ENCODE results near the gene TAT.

The TAT gene

DNA sequence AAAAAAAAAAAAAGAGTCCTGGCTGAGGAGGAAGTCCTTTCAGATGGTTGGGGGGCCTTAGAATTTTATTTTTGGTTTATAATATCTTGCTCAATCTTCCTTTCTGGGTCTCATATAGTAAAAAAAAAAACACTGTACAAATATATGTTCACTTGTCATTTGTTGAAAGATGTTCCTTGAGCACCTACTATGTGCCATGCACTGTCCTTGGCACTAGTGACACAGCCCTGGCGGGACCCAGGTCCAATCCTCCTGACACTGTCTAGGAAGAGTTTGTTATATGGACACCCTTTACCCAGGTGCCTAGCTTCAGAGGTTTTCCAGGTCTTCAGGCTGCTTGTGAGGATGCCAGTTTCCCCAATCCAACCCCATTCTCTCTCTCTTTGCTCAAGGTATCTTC, 48.6 kb downstream of the TAT start:
- Histone ChIP-seq H3K27ac (ENCODE audit: low read depth, low read length) (no peak overlapping the region), H3K27me3 (ENCODE audit: control insufficient read depth in 1 of 2, insufficient read depth in 2 of 2, low read length in 2 of 2) (no peaks in the 10 kb centered on the region), H3K9ac (ENCODE audit: low read length) (no peak overlapping the region), H3K4me1 (ENCODE audit: insufficient read depth, low read length) (peaks cover 3% of the 10 kb centered on the region), H3K4me3 (ENCODE audit: low read depth in 1 of 2, low read length in 2 of 2) (no peak overlapping the region), H3K9me3 (ENCODE audit: low read length) (no peaks in the 10 kb centered on the region), H3K36me3 (ENCODE audit: insufficient read depth, low read length) (no peaks in the 10 kb centered on the region)

- no peak within 1 kb of the TSS for H3K9ac ChIP-seq (ENCODE audit: low read length)
- H3K27ac ChIP-seq (ENCODE audit: low read depth, low read length), result no peak within 1 kb of the TSS
Measured at GRCh38 chr16:71526111-71526631, 50.7 kb downstream of the TAT start, which contains the start of gene CHST4. TSS of gene CHST4 (plus strand) at chr16:71526426. CDS start at chr16:71536678, 10,252 bp downstream.

GRCh38 chr16:71524566-71525553, 52.0 kb downstream of the TAT start:
- Histone ChIP-seq H3K4me1 (ENCODE audit: insufficient read depth, low read length) (peaks cover 3% of the 10 kb centered on the region), H3K27ac (ENCODE audit: low read depth, low read length) (no peak overlapping the region), H3K27me3 (ENCODE audit: control insufficient read depth in 1 of 2, insufficient read depth in 2 of 2, low read length in 2 of 2) (no peaks in the 10 kb centered on the region), H3K36me3 (ENCODE audit: insufficient read depth, low read length) (no peaks in the 10 kb centered on the region), H3K9me3 (ENCODE audit: low read length) (no peaks in the 10 kb centered on the region), H3K9ac (ENCODE audit: low read length) (no peak overlapping the region), H3K4me3 (ENCODE audit: low read depth in 1 of 2, low read length in 2 of 2) (no peak overlapping the region)

More at GRCh38 chr16:71526111-71526631, 50.7 kb downstream of the TAT start, which contains the start of gene CHST4:
- no peaks in the 10 kb centered on the region for H3K27me3 ChIP-seq (ENCODE audit: control insufficient read depth in 1 of 2, insufficient read depth in 2 of 2, low read length in 2 of 2)
- H3K4me1 ChIP-seq (ENCODE audit: insufficient read depth, low read length), result peaks cover 3% of the 10 kb centered on the region
- H3K36me3 ChIP-seq (ENCODE audit: insufficient read depth, low read length), result no peaks in the 10 kb centered on the region
- no peaks in the 10 kb centered on the region for H3K9me3 ChIP-seq (ENCODE audit: low read length)
- H3K4me3 ChIP-seq (ENCODE audit: low read depth in 1 of 2, low read length in 2 of 2), result no peak within 1 kb of the TSS

- Histone ChIP-seq H3K4me1 (ENCODE audit: insufficient read depth, low read length) (no peaks in the 10 kb centered on the region), H3K27ac (ENCODE audit: low read depth, low read length) (no peak overlapping the region), H3K4me3 (ENCODE audit: low read depth in 1 of 2, low read length in 2 of 2) (no peak overlapping the region), H3K27me3 (ENCODE audit: control insufficient read depth in 1 of 2, insufficient read depth in 2 of 2, low read length in 2 of 2) (no peaks in the 10 kb centered on the region), H3K36me3 (ENCODE audit: insufficient read depth, low read length) (no peaks in the 10 kb centered on the region), H3K9ac (ENCODE audit: low read length) (no peak overlapping the region), H3K9me3 (ENCODE audit: low read length) (no peaks in the 10 kb centered on the region)
Measured at GRCh38 chr16:71520550-71520949, 56.3 kb downstream of the TAT start.

All from muscle layer of colon (tissue), 2 donors.